ENCODE results near the gene CA9. TPM values are rescaled to one million over a fixed set of nuclear protein-coding genes. Genes with fewer than 3 reads are reported as not detected.
A peak's percentile ranks its signal among the peaks of the same experiment; 100 is the strongest.

Gene CA9
- total and polyA plus RNA-seq, 4 experiments from 2014 or later, result not detected

DNA sequence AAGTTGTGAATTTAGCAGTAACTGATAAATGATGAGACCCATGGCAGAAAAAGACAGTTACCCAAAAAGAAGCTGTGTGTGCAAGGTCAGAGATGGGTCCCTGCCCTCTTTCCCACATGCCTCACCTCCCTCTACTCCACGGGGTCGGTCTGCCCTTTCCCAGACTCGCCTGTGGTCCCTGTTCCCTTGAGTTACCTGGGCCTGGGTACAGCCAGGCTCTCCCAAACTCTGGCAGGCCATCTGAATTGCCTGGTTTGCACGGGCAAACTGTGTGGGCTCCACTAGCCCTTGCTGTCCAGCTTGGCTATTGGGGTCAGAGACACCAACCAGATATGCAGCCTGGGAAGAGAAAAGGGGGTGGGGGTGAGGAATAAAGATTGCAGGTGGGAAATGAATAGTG lies 34.4 kb downstream of the CA9 start:
- Histone ChIP-seq H3K27me3 (ENCODE audit: insufficient read depth, low read length) (no peaks in the 10 kb centered on the region), H3K4me1 (ENCODE audit: insufficient read depth, low read length) (no peaks in the 10 kb centered on the region), H3K36me3 (ENCODE audit: insufficient read depth, low read length) (peaks cover 86% of the 10 kb centered on the region), H3K9me3 (ENCODE audit: control insufficient read depth in 1 of 2, low read length in 2 of 2) (no peaks in the 10 kb centered on the region), H3K4me3 (ENCODE audit: low read length in 2 of 2) (no peak overlapping the region), H3K27ac (ENCODE audit: low read depth, low read length) (no peak overlapping the region)
- no peak for DNase-seq
- H3K36me3 Mint-ChIP-seq, result peaks cover 75 to 90% of the 10 kb centered on the region in 2 donors
- intact Hi-C loops (cut with micrococcal nuclease), result no loop called here
- CTCF ChIA-PET (ENCODE audit: partially characterized antibody), result interaction anchor here (1.6 to 6.3 kb wide), 2 partner anchors 13 to 18 kb away, joined by 5 to 62 read pairs; partner anchors contain the start of gene TPM2
- peak overlapping the region in 3 of 7 donors; percentile 67 to 77 (median 72) for H3K27ac Mint-ChIP-seq
- H3K4me3 Mint-ChIP-seq, result no peak overlapping the region
- H3K27me3 Mint-ChIP-seq, result no peaks in the 10 kb centered on the region
- no peaks in the 10 kb centered on the region for H3K9me3 Mint-ChIP-seq
- peaks cover 0 to 7% (median 2%) of the 10 kb centered on the region in 4 donors for H3K4me1 Mint-ChIP-seq
- POLR2A ChIA-PET (ENCODE audit: partially characterized antibody), result interaction anchor here (3.1 kb wide), 1 partner anchor 21 kb away, joined by 14 read pairs; no protein-coding TSS in a partner anchor

DNA sequence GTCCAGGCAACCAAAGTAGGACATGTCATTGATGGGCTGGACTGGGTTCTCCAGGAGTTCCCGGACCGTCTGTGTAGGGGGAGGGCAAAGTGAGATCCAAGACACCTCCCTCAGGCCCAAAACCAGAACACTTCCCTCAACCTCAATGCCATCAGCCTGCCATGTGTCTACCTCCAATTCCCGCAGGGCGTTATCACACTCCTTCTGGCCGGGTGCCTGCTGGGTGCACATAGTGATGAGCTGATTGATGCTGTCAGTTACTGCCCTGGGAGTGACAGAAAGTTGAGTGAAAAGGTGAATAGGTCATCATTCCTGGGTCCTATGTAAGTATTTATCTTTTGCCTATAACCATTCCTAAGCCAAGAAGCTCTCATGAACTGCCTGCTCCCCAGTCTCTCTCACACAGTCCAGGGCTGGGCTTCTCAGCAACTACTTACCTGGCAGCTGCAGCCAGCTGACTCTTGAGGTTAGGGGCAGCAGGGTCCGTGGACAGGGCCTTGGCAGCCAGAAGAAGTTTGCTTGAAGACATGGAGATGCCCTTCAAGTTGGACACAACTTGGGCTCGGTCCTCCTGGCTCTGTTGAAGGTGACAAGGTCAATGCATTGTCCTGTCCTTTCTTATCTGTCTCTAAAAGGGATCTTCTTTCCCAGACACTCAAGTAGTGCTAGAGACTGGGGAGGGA lies 37.2 kb downstream of the CA9 start:
- CTCF ChIA-PET (ENCODE audit: partially characterized antibody), result interaction anchor here (1.2 kb wide), 1 partner anchor 15 kb away, joined by 18 read pairs; no protein-coding TSS in a partner anchor
- H3K36me3 ChIP-seq (ENCODE audit: insufficient read depth, low read length), result peaks cover 83% of the 10 kb centered on the region
- H3K27me3 ChIP-seq (ENCODE audit: insufficient read depth, low read length), result no peaks in the 10 kb centered on the region
- no peaks in the 10 kb centered on the region for H3K9me3 ChIP-seq (ENCODE audit: control insufficient read depth in 1 of 2, low read length in 2 of 2)
- peak overlapping the region in 2 of 7 donors; percentile 26 to 44 for H3K27ac Mint-ChIP-seq
- no peak for DNase-seq
- intact Hi-C loops (cut with micrococcal nuclease), result no loop called here
- H3K4me3 ChIP-seq (ENCODE audit: low read length in 2 of 2), result no peak overlapping the region
- POLR2A ChIA-PET (ENCODE audit: partially characterized antibody), result no interaction called here
- H3K9me3 Mint-ChIP-seq, result no peaks in the 10 kb centered on the region
- no peaks in the 10 kb centered on the region for H3K4me1 ChIP-seq (ENCODE audit: insufficient read depth, low read length)
- no peak overlapping the region for H3K4me3 Mint-ChIP-seq
- no peaks in the 10 kb centered on the region for H3K27me3 Mint-ChIP-seq
- H3K4me1 Mint-ChIP-seq, result peaks cover 0 to 7% (median 1%) of the 10 kb centered on the region in 4 donors
- H3K36me3 Mint-ChIP-seq, result peaks cover 83 to 90% of the 10 kb centered on the region in 2 donors
- no peak overlapping the region for H3K27ac ChIP-seq (ENCODE audit: low read depth, low read length)

DNA sequence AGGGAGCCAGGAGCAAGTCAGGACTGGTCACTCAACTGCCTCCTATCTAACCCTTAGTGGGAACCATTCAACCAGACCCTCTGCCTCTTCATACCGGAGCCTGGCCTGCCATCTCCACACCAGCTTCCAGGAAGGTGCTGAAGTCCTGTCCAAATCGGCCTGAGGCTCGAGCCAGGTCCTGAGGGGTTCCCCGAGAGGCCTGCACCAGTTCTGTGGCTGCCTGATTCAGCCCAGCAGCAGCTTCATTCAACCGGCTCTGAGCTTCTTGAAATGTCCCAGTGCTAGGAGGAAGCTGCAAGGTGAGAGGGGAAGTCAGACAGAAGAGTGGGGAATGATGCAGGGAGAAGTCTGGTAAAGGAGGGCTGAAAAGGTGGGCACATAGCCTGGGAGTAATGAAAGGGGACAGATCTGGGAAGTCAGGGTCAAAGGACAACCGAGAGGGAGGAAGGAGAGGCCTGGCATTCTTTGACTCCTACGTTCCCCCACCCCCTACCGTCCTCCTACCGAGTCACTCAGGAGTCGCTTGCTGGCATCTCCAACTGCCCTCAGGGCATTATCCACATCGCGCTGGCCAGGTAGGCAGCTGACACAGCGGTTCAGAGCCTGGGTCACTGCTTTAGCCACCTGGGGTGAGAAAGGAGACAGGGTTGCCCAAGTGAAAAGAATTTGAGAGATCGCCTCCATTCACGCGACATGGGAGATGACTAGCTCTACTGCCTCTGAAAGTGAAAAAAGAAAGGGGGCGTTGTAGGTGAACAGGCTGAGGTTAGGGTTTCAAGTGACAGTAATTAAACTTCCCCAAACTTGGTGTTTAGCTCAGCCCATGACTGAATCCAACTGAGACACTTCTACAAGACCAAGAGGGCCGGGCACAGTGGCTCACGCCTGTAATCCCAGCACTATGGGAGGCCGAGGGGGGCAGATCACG lies 38.0 kb downstream of the CA9 start:
- H3K9me3 ChIP-seq (ENCODE audit: control insufficient read depth in 1 of 2, low read length in 2 of 2), result no peaks in the 10 kb centered on the region
- no peaks in the 10 kb centered on the region for H3K4me1 ChIP-seq (ENCODE audit: insufficient read depth, low read length)
- Mint-ChIP-seq H3K4me1 (peaks cover 0 to 7% (median 1%) of the 10 kb centered on the region in 4 donors), H3K9me3 (no peaks in the 10 kb centered on the region), H3K27ac (peak overlapping the region in 5 of 7 donors; percentile 27 to 83 (median 56)), H3K36me3 (peaks cover 84 to 89% of the 10 kb centered on the region in 2 donors), H3K27me3 (no peaks in the 10 kb centered on the region), H3K4me3 (peak overlapping the region in 1 of 8 donors; percentile 26)
- H3K36me3 ChIP-seq (ENCODE audit: insufficient read depth, low read length), result peaks cover 82% of the 10 kb centered on the region
- POLR2A ChIA-PET (ENCODE audit: partially characterized antibody), result interaction anchor here (1.0 to 3.0 kb wide), 2 partner anchors 20 to 47 kb away, joined by 3 to 11 read pairs; partner anchors contain the start of genes CREB3 and TLN1
- H3K4me3 ChIP-seq (ENCODE audit: low read length in 2 of 2), result no peak overlapping the region
- DNase-seq, result no peak
- H3K27me3 ChIP-seq (ENCODE audit: insufficient read depth, low read length), result no peaks in the 10 kb centered on the region
- H3K27ac ChIP-seq (ENCODE audit: low read depth, low read length), result no peak overlapping the region
- CTCF ChIA-PET (ENCODE audit: partially characterized antibody), result interaction anchor here (1.5 to 8.4 kb wide), 2 partner anchors 9 to 16 kb away, joined by 3 to 76 read pairs; no protein-coding TSS in a partner anchor
- intact Hi-C loops (cut with micrococcal nuclease), result no loop called here

DNA sequence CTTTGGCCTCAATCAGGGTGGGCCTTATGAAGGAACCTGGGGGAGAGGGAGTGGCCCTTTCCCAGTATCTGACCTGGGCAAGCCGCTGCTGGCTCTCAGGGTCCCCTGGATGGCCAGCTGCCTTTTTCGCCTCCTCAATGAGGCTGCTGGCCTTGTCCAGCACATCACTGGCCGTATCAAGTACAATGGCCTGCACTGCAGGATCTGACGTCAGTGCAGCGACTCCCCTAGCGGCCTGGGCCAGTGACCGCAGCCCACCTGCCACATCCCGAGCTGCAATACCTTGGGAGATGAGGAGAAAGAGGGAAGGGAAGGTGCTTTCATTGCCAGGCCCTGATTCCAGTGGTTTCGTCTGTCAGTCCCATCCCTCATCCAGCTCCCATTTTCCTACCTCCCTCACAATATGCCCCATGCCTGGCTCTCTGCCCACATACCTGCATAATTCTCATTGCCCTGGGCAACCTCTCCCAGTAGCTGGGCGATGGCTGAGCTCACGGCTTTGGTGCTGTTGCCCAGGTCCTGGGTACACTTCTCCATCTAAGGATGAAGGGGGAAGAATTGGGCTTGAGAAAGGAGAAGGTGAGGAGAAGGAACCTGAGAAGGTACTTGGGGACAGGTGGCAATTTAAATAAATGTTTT lies 39.2 kb downstream of the CA9 start:
- no peak overlapping the region for H3K27ac ChIP-seq (ENCODE audit: low read depth, low read length)
- no peaks in the 10 kb centered on the region for H3K27me3 ChIP-seq (ENCODE audit: insufficient read depth, low read length)
- no peaks in the 10 kb centered on the region for H3K9me3 ChIP-seq (ENCODE audit: control insufficient read depth in 1 of 2, low read length in 2 of 2)
- Mint-ChIP-seq H3K9me3 (no peaks in the 10 kb centered on the region), H3K27ac (peak overlapping the region in 3 of 7 donors; percentile 55 to 70 (median 60)), H3K4me3 (no peak overlapping the region), H3K36me3 (peaks cover 84 to 89% of the 10 kb centered on the region in 2 donors), H3K27me3 (no peaks in the 10 kb centered on the region), H3K4me1 (peaks cover 0 to 2% (median 0%) of the 10 kb centered on the region in 4 donors)
- CTCF ChIA-PET (ENCODE audit: partially characterized antibody), result interaction anchor here (0.8 to 8.4 kb wide), 4 partner anchors 8 to 92 kb away, joined by 3 to 76 read pairs (median 5); no protein-coding TSS in a partner anchor
- no peak for DNase-seq
- POLR2A ChIA-PET (ENCODE audit: partially characterized antibody), result interaction anchor here (0.8 to 3.0 kb wide), 3 partner anchors 19 to 48 kb away, joined by 3 to 11 read pairs (median 3); partner anchors contain the start of genes CREB3 and TLN1
- intact Hi-C loops (cut with micrococcal nuclease), result no loop called here
- no peak overlapping the region for H3K4me3 ChIP-seq (ENCODE audit: low read length in 2 of 2)
- no peaks in the 10 kb centered on the region for H3K4me1 ChIP-seq (ENCODE audit: insufficient read depth, low read length)
- H3K36me3 ChIP-seq (ENCODE audit: insufficient read depth, low read length), result peaks cover 82% of the 10 kb centered on the region

DNA sequence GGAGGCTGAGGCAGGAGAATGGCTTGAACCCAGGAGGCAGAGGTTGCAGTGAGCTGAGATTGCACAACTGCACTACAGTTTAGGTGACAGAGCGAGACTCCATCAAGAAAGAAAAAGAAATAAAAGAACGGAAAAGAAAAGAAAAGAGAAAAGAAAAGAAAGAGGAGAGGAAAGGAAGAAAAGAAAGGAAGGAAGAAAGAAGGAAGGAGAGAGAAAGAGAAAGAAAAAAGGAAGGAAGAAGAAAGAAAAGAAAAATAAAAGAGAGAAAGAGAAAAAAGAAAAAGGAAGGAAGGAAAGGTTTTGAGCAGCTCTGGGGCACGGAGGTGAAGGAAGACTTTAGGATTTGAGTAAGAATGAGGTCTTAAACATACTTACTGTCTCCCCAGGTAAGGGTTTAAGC lies 39.9 kb downstream of the CA9 start:
- Mint-ChIP-seq H3K36me3 (peaks cover 84 to 90% of the 10 kb centered on the region in 2 donors), H3K27ac (peak overlapping the region in 4 of 7 donors; percentile 60 to 84 (median 68))
- CTCF ChIA-PET (ENCODE audit: partially characterized antibody), result interaction anchor here (1.5 to 8.4 kb wide), 2 partner anchors 12 to 17 kb away, joined by 3 to 76 read pairs; no protein-coding TSS in a partner anchor

DNA sequence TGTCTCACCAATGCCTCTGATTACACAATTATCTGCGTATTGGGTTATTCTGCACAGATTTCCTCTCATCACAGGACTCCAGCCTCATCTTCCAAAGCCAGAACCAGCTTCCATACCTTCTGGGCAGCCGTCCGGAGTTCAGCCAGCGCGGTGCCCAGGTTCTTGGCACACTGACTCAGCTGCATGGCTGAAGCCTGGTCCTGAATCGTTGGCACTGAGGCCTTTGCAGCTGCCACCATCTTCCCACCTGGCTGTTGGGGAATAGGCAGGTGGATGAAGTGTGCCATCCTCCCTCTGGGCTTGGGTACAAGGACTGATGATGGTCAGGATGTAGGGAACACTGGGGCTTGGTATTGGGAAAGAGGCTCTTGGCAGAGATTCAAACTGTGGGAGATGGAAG lies 40.4 kb downstream of the CA9 start:
- Histone ChIP-seq H3K9me3 (ENCODE audit: control insufficient read depth in 1 of 2, low read length in 2 of 2) (no peaks in the 10 kb centered on the region), H3K27ac (ENCODE audit: low read depth, low read length) (no peak overlapping the region), H3K4me1 (ENCODE audit: insufficient read depth, low read length) (no peaks in the 10 kb centered on the region), H3K27me3 (ENCODE audit: insufficient read depth, low read length) (no peaks in the 10 kb centered on the region), H3K4me3 (ENCODE audit: low read length in 2 of 2) (no peak overlapping the region), H3K36me3 (ENCODE audit: insufficient read depth, low read length) (peaks cover 83% of the 10 kb centered on the region)
- intact Hi-C loops (cut with micrococcal nuclease), result no loop called here
- Mint-ChIP-seq H3K27ac (peak overlapping the region in 2 of 7 donors; percentile 31 to 67), H3K9me3 (no peaks in the 10 kb centered on the region), H3K36me3 (peaks cover 79 to 90% of the 10 kb centered on the region in 2 donors), H3K4me3 (no peak overlapping the region), H3K27me3 (no peaks in the 10 kb centered on the region), H3K4me1 (peaks cover 0 to 2% (median 0%) of the 10 kb centered on the region in 4 donors)
- POLR2A ChIA-PET (ENCODE audit: partially characterized antibody), result interaction anchor here (1.2 to 3.0 kb wide), 2 partner anchors 9 to 18 kb away, joined by 3 to 11 read pairs; partner anchors contain the start of genes CREB3 and TLN1
- CTCF ChIA-PET (ENCODE audit: partially characterized antibody), result interaction anchor here (1.5 to 8.4 kb wide), 2 partner anchors 11 to 18 kb away, joined by 3 to 76 read pairs; no protein-coding TSS in a partner anchor
- DNase-seq, result no peak

More for the DNA sequence above, 39.9 kb downstream of the CA9 start:
- peaks cover 83% of the 10 kb centered on the region for H3K36me3 ChIP-seq (ENCODE audit: insufficient read depth, low read length)
- no peak overlapping the region for H3K27ac ChIP-seq (ENCODE audit: low read depth, low read length)
- no peaks in the 10 kb centered on the region for H3K9me3 Mint-ChIP-seq
- H3K4me1 Mint-ChIP-seq, result peaks cover 0 to 2% (median 0%) of the 10 kb centered on the region in 4 donors
- H3K4me1 ChIP-seq (ENCODE audit: insufficient read depth, low read length), result no peaks in the 10 kb centered on the region
- DNase-seq, result no peak
- H3K27me3 Mint-ChIP-seq, result no peaks in the 10 kb centered on the region
- H3K27me3 ChIP-seq (ENCODE audit: insufficient read depth, low read length), result no peaks in the 10 kb centered on the region
- no peak overlapping the region for H3K4me3 Mint-ChIP-seq
- H3K4me3 ChIP-seq (ENCODE audit: low read length in 2 of 2), result no peak overlapping the region
- intact Hi-C loops (cut with micrococcal nuclease), result no loop called here
- H3K9me3 ChIP-seq (ENCODE audit: control insufficient read depth in 1 of 2, low read length in 2 of 2), result no peaks in the 10 kb centered on the region
- POLR2A ChIA-PET (ENCODE audit: partially characterized antibody), result interaction anchor here (0.8 to 3.0 kb wide), 2 partner anchors 19 to 27 kb away, joined by 3 to 11 read pairs; partner anchors contain the start of genes CREB3 and TLN1
